Globus pallidus (tissue), 1 donor: ENCODE results near the gene LMO7.
"Not testable (repeated sequence)": the region's sequence is repeated elsewhere in the genome, so short reads cannot be mapped to it uniquely, and the experiment has no call there.

Experiments used
- DNase-seq: peaks from one replicate; pipeline ENCODE4 v3.0.0-alpha.2; 2015; ENCODE audit warnings: low spot score

LMO7 gene

GRCh38 chr13:75743072-75743471 is 106.9 kb downstream of the LMO7 start:
- not testable (repeated sequence) for DNase-seq

GRCh38 chr13:75744127-75744526 is 108.0 kb downstream of the LMO7 start:
- no peak for DNase-seq

GRCh38 chr13:75745387-75745786 is 109.3 kb downstream of the LMO7 start:
- DNase-seq: no peak

GRCh38 chr13:75748874-75749273 is 112.7 kb downstream of the LMO7 start:
- DNase-seq: no peak

- DNase-seq: no peak
These were observed 113.3 kb downstream of the LMO7 start for GRCh38 chr13:75749407-75749806.

- no peak for DNase-seq
These were observed 115.2 kb downstream of the LMO7 start for GRCh38 chr13:75751350-75751749.

- no peak for DNase-seq
These were observed 116.7 kb downstream of the LMO7 start for GRCh38 chr13:75752826-75753225.

GRCh38 chr13:75754936-75755335 is 118.8 kb downstream of the LMO7 start:
- no peak for DNase-seq

GRCh38 chr13:75757336-75757735 is 121.2 kb downstream of the LMO7 start:
- no peak for DNase-seq

GRCh38 chr13:75759531-75759930 is 123.4 kb downstream of the LMO7 start:
- DNase-seq: no peak

- DNase-seq: no peak
These were observed 124.2 kb downstream of the LMO7 start for GRCh38 chr13:75760131-75761021.

GRCh38 chr13:75761369-75761768 is 125.2 kb downstream of the LMO7 start:
- DNase-seq: no peak

GRCh38 chr13:75762076-75762937 is 126.2 kb downstream of the LMO7 start:
- DNase-seq: no peak

GRCh38 chr13:75762955-75763354 is 126.8 kb downstream of the LMO7 start:
- no peak for DNase-seq

- no peak for DNase-seq
These were observed 127.4 kb downstream of the LMO7 start for GRCh38 chr13:75763512-75763911.

GRCh38 chr13:75764251-75764925 is 128.3 kb downstream of the LMO7 start:
- no peak for DNase-seq

- no peak for DNase-seq
These were observed 128.8 kb downstream of the LMO7 start for GRCh38 chr13:75764926-75765310.

- no peak for DNase-seq
These were observed 130.5 kb downstream of the LMO7 start for GRCh38 chr13:75766636-75767035.

- DNase-seq: no peak
These were observed 133.2 kb downstream of the LMO7 start for GRCh38 chr13:75769141-75769905.

- no peak for DNase-seq
These were observed 134.0 kb downstream of the LMO7 start for GRCh38 chr13:75770164-75770563.

GRCh38 chr13:75770592-75771011 is 134.5 kb downstream of the LMO7 start:
- DNase-seq: no peak

- DNase-seq: no peak
These were observed 135.1 kb downstream of the LMO7 start for GRCh38 chr13:75771226-75771625.
